Measurements from ENCODE around the gene AFMID. TPM values are rescaled to one million over a fixed set of nuclear protein-coding genes. Genes with fewer than 3 reads are reported as not detected.

The AFMID gene
- total and polyA plus RNA-seq, 2 of the 8 experiments (the other 6 are each of a cell fraction or from before 2014, with no cell fraction given) = 49.0 to 53.0 TPM

DNA sequence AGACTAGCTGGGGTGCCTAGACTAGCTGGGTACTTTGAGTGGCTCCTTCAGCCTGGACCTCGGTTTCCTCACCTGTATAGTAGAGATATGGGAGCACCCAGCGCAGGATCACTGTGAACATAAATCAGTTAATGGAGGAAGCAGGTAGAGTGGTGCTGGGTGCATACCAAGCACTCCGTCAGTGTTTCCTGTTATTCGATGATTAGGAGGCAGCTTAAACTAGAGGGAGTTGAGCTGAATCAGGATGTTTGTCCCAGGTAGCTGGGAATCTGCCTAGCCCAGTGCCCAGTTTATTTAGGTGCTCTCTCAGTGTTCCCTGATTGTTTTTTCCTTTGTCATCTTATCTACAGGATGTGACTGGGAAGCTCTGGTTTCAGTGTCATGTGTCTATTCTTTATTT is 35.9 kb downstream of the AFMID start:
- H3K18ac ChIP-seq (ENCODE audit: extremely low read depth, low read length) = no peak overlapping the region
- no peaks in the 10 kb centered on the region for H3K23me2 ChIP-seq (ENCODE audit: low read depth, low read length)
- H3K4me2 ChIP-seq (ENCODE audit: insufficient read depth in 1 of 2, low read depth in 2 of 2, low read length in 2 of 2) = no peak overlapping the region
- no peak overlapping the region for H2AFZ ChIP-seq (ENCODE audit: low read length)
- peaks cover 0 to 6% (median 2%) of the 10 kb centered on the region in 4 experiments; a peak in 3 of 7 replicates for H3K4me1 ChIP-seq (replicated peaks in 1 of 4; ENCODE audit: control insufficient read depth in 3 of 4, insufficient read depth in 4 of 4, low read length in 3 of 4)
- H3K36me3 ChIP-seq (ENCODE audit: control insufficient read depth in 2 of 4, insufficient read depth in 4 of 4, low read length in 3 of 4) = peaks cover 13 to 39% (median 28%) of the 10 kb centered on the region in 4 experiments
- H3K27me3 ChIP-seq (replicated peaks in 1 of 4; ENCODE audit: control insufficient read depth in 3 of 4, extremely low read depth in 1 of 4, insufficient read depth in 3 of 4, low read length in 3 of 4) = no peaks in the 10 kb centered on the region
- peaks cover 3% of the 10 kb centered on the region in 2 experiments for H4K20me1 ChIP-seq (replicated peaks in 1 of 2; ENCODE audit: control insufficient read depth in 1 of 2, insufficient read depth in 2 of 2, low read length in 2 of 2)
- FAIRE-seq (no peak), DNase-seq (ENCODE audit: low read depth in 1 of 2, low spot score in 2 of 2) (no peak)
- no peak overlapping the region for H3K23ac ChIP-seq (ENCODE audit: insufficient read length)
- H3K79me1 ChIP-seq (ENCODE audit: low read depth, low read length) = peaks cover 2% of the 10 kb centered on the region; the same call in 1 of the 2 replicates
- H4K5ac ChIP-seq (ENCODE audit: insufficient read length, low read depth, low read length) = no peak overlapping the region
- 85% methylated on average over 4 of the region's 4 CpGs; no CpG with 5 or more reads in 1 of the 2 experiments for WGBS, 2 experiments (ENCODE audit: extremely low coverage in 1 of 2, insufficient coverage in 1 of 2, insufficient read length in 1 of 2, insufficient replicate concordance in 2 of 2, low coverage in 1 of 2, low lambda C conversion rate in 2 of 2, missing lambda C conversion rate in 1 of 2)
- ChIA-PET POLR2A (ENCODE audit: partially characterized antibody) (interaction anchor here (1.5 to 1.6 kb wide), 2 partner anchors 9 to 36 kb away, joined by 4 to 5 read pairs; partner anchors contain the start of gene TK1), CTCF (ENCODE audit: partially characterized antibody) (interaction anchor here (0.5 to 1.7 kb wide), 4 partner anchors 28 to 1646 kb away, joined by 3 to 4 read pairs (median 3); no protein-coding TSS in a partner anchor)
- no peak overlapping the region for H3K9ac ChIP-seq (replicated peaks in 1 of 4; ENCODE audit: extremely low read depth in 1 of 4, low read depth in 3 of 4, low read length in 3 of 4)
- H3K9me3 ChIP-seq (ENCODE audit: insufficient read depth in 2 of 2, low read depth in 1 of 2, low read length in 1 of 2) = no peaks in the 10 kb centered on the region
- no peak overlapping the region for H4K91ac ChIP-seq (replicated peaks; ENCODE audit: insufficient read length, low read length)
- no peak overlapping the region for H2AK5ac ChIP-seq (ENCODE audit: low read depth, low read length)
- H2BK12ac ChIP-seq (ENCODE audit: low read depth, low read length) = no peak overlapping the region
- no peak overlapping the region for H2BK5ac ChIP-seq (ENCODE audit: low read depth, low read length)
- no peak overlapping the region for H3K27ac ChIP-seq (ENCODE audit: low read depth, low read length)
- no peak overlapping the region for H2BK20ac ChIP-seq (ENCODE audit: low read length)
- H3K56ac ChIP-seq (replicated peaks; ENCODE audit: insufficient read length, low read depth, low read length) = no peak overlapping the region
- H3K79me2 ChIP-seq (ENCODE audit: control insufficient read depth in 1 of 2, insufficient read depth in 2 of 2, low read length in 2 of 2) = peaks cover 0 to 2% of the 10 kb centered on the region in 2 experiments; a peak in 1 of 4 replicates
- H2BK15ac ChIP-seq (ENCODE audit: low read length) = no peak overlapping the region
- H3K4me3 ChIP-seq (ENCODE audit: extremely low read depth in 1 of 4, insufficient read depth in 2 of 4, low read depth in 3 of 4, low read length in 4 of 4) = no peak overlapping the region
- no peak overlapping the region for H2BK120ac ChIP-seq (replicated peaks; ENCODE audit: low read depth, low read length)
- no peak overlapping the region for H4K8ac ChIP-seq (ENCODE audit: extremely low read depth, insufficient read depth, low read length)
- no peak overlapping the region for H3K4ac ChIP-seq (replicated peaks; ENCODE audit: insufficient read length, low read depth, low read length)
- no peak overlapping the region for H3K14ac ChIP-seq (ENCODE audit: insufficient read length)
- TF ChIP-seq SRF (IDR thresholded peaks at IDR 0.05; ENCODE audit: low read depth, low read length) (no peak), PHF8 (conservative IDR thresholded peaks at IDR 0.05; ENCODE audit: low read depth, low read length) (no peak), CBX8 (IDR thresholded peaks at IDR 0.05; ENCODE audit: borderline replicate concordance, low read depth, low read length) (no peak), CTBP2 (IDR thresholded peaks at IDR 0.05; ENCODE audit: borderline replicate concordance, insufficient read depth, insufficient read length, low read length) (no peak), SP2 (IDR thresholded peaks at IDR 0.05; ENCODE audit: low read length) (no peak), KDM5A (IDR thresholded peaks at IDR 0.05; ENCODE audit: low read length) (no peak)

All from H1 (cell line).